GM19452 (cell line): ENCODE results near the gene C17orf100.
"Not testable (repeated sequence)": the region's sequence is repeated elsewhere in the genome, so short reads cannot be mapped to it uniquely, and the experiment has no call there.

Experiments
- ATAC-seq: cut with Tn5 transposase; IDR thresholded peaks from one replicate; pipeline ENCODE4 v1.9.1; 2021; ENCODE audit not compliant: unreplicated experiment

Gene C17orf100

DNA sequence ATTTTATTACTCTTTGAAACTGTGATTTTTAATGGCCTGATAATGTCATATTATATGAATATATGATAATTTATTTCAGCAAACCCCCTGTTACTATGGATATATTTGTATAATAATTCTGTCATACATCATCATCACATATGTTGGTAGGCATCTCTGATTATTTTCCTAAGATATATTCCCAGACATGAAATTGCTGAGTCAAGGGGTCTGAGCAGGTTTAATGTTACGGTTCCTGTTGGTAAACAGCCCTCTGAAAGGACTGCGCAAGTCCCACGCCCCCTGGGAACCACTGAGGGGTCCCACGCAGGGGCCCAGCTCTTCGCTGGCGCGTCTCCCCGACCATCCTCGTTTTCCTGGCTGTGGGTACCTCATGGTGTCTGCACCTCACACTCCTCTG lies 37.4 kb downstream of the C17orf100 start:
- no peak for ATAC-seq

DNA sequence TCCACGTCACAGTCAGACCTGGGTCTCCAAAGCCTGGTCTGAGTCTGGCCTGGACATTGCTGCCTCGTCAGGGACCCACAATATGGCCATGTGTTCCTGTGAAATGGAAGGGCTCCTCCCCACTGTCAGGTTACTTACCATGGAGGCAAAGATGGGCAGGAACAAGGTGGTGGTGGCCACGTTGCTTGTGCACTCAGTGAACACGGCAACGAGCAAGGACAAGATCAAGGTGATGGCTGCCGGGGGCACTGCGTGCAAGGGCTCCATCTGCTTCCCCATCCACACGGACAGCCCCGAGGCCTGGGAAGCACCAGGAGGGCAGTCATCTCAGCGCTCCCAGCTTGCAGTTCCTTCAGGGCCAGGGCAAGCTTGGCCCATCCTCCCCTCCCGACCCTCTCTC lies 39.1 kb downstream of the C17orf100 start:
- ATAC-seq, result no peak

DNA sequence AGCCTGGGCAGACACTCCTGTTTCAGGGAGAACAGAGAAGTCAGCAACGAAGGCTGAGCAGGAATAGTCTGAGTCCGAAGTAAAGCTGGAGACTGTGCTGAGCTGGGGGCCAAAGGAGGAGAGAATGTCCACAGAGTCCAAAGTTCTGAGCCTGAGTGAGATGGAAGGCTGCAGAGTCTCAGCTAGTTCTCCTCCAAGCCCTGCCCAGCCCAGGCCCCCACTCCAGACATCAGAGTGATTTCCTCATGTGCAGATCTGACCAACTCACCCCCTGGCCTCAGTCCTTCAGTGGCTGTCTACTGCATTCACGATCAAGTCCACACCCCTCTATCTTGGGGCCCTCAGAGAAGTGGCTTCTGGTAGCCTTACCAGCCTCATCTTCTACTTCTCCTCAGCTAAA lies 40.0 kb downstream of the C17orf100 start:
- ATAC-seq, result no peak

DNA sequence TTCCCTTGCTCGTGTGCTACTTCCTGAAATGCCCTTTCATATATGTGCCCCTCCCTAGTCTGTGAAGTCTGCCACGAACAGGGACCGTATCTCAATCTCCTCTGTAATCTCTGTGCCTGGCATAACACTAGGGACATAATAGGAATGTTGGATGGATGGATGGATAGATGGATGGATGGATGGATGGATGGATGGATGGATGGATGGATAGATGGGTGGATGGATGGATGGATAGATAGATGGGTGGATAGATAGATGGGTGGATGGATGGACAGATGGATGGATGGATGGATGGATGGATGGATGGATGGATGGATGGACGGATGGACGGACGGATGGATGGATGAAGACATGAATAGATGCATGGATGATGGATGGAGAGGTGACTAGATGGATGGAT lies 40.4 kb downstream of the C17orf100 start:
- ATAC-seq, result not testable (repeated sequence)

DNA sequence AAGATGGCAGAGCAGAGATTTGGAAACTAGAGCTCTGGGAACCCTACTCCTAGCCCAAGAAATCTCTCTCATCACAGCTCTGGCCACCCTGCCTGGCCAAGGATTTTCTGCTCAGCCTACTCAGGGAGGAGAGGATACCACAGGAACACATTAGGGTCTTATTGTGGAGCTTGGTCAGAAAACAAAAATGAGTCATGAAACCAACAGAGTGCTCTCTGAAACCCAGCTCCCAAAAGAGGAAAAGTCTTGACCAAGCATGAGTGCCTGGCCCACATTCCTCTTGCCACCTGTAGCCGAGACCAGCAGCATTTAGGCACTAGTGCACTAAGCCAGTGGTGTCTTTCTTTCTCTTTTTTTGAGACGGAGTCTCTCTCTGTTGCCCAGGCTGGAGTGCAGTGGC lies 43.5 kb downstream of the C17orf100 start:
- ATAC-seq, result no peak

DNA sequence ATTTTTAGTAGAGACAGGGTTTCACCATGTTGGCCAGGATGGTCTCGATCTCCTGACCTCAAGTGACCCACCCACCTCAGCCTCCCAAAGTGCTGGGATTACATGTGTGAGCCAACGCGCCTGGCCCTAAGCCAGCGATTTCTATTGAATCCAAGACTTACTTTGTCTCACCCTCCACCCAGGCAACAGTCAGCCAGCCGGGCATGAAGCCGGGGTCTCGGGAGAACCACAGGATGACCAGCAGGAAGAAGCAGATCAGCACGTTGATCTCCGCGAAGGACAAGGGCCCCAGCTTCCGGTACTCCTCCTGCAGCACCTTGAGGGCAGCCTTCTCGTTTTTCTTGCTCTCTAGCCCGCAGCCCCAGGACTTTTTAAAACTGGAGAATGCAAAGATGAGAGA lies 44.0 kb downstream of the C17orf100 start:
- no peak for ATAC-seq

DNA sequence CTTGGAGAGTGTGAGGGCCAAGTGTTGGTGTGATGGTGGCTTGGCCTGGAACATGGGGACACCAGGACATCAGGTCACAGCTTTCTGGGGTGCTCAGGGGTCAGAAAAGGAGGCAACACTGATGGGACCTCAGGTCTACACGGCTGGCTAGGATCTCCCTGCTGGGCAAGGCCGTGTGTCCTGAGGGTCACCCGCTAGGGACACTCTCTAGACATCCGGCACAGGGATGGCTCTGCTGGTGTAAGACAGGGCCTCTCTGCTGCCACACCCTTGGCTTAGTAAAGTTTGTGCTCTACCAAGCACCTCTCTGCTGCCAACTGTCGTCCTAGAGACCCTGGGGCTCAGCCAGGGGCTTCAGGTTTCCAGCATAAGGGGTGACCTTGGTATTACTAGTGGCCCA lies 45.3 kb downstream of the C17orf100 start:
- ATAC-seq, result no peak

GRCh38 chr17:6698004-6698403 lies 46.4 kb downstream of the C17orf100 start:
- no peak for ATAC-seq

GRCh38 chr17:6699997-6700947 lies 48.7 kb downstream of the C17orf100 start:
- ATAC-seq, result no peak

- no peak for ATAC-seq
These were observed 49.4 kb downstream of the C17orf100 start for GRCh38 chr17:6700948-6701307.

DNA sequence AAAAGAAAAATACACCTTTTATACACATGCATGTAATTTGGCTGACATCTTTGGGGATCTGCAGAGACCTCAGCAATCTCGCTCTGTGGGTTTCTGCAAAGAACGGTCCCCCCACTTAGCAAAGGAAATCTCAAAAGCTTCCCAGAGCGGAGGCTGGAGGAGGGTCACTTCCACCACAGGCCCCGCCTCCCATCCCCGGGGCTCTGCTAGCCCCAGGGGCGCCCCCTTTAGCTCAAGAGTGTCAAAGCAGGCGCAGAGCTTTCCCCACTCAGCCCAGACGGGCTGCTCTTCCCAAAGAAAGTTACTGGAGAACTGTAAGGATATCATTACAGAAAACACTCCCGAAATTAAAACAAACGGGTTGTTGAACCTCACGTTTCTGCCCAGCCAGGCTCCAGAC lies 50.2 kb downstream of the C17orf100 start:
- ATAC-seq, result no peak

DNA sequence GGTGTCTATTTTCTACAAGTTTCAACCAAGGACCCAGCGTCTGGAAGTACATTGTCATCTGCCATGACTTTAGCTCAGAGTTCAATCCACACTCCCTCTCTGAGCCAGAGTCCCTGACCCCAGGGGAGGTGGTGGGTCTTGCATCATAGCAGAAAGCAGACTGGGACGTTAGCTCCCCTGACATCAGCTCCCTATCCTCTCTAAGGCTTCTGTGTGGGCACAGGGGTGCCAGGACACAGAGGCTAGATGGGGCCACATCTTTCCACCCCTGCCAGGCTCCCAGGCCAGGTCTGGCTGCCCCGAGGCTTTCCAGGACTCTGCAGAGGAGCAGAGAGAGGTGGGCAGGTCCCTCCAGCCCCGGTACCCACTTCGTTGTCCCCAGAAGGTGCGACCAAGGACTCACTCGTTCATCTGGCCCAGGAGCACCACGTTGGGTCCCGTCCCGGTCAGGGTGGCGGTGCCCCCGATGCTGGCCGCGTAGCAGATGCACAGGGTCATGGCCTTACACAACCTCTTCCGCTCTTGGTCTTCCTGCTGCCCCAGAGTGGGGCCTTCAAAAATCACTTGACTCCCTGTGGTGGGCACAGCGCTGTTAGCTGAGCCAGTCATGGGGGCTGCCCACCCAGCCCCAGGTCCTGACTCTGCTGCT lies 51.1 kb downstream of the C17orf100 start:
- no peak for ATAC-seq
